Measurements from ENCODE around the gene FOXO3. TPM values are rescaled to one million over a fixed set of nuclear protein-coding genes. Genes with fewer than 3 reads are reported as not detected.

The FOXO3 gene
- total and polyA plus RNA-seq, 7 donors = 20.6 to 160 (median 76.5) TPM

DNA sequence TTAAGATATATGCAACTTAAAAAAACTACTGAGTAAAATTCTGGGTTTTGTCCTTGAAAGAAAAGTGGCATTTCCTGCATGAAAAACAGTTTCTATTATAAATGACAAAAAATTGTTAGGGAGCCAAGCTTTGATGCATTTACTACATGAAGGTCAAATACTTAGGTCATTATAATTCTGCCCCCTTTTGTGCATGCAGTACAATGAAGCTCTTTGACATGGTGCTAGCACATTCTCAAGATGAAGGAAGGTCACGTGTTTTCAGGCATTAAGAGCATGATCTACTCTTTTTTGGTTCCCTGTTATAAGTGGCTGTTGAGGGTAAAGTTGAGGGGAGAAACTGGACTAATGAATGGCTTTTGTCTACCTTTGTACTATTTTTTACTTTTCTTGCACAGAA is 72.7 kb downstream of the FOXO3 start:
- 51 to 76% (median 75%) methylated on average over 1 of the region's 1 CpG for WGBS, 3 donors
- no peak for ATAC-seq
- no peak for DNase-seq
- H3K27me3 ChIP-seq (ENCODE audit: insufficient read depth in 3 of 3, low read length in 2 of 3) = no peaks in the 10 kb centered on the region
- no peaks in the 10 kb centered on the region for H3K36me3 ChIP-seq (ENCODE audit: insufficient read depth in 1 of 2, low read depth in 1 of 2)
- H3K9me3 ChIP-seq = no peaks in the 10 kb centered on the region
- intact Hi-C loops (cut with DNase I) = no loop called here
- no peak overlapping the region for H3K4me3 ChIP-seq
- TF ChIP-seq, protein P1, sequence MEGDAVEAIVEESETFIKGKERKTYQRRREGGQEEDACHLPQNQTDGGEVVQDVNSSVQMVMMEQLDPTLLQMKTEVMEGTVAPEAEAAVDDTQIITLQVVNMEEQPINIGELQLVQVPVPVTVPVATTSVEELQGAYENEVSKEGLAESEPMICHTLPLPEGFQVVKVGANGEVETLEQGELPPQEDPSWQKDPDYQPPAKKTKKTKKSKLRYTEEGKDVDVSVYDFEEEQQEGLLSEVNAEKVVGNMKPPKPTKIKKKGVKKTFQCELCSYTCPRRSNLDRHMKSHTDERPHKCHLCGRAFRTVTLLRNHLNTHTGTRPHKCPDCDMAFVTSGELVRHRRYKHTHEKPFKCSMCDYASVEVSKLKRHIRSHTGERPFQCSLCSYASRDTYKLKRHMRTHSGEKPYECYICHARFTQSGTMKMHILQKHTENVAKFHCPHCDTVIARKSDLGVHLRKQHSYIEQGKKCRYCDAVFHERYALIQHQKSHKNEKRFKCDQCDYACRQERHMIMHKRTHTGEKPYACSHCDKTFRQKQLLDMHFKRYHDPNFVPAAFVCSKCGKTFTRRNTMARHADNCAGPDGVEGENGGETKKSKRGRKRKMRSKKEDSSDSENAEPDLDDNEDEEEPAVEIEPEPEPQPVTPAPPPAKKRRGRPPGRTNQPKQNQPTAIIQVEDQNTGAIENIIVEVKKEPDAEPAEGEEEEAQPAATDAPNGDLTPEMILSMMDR (IDR thresholded peaks at IDR 0.05) = no peak
- peaks cover 83% of the 10 kb centered on the region for H3K4me1 ChIP-seq
- H3K27ac ChIP-seq = peak overlapping the region; percentile 62

DNA sequence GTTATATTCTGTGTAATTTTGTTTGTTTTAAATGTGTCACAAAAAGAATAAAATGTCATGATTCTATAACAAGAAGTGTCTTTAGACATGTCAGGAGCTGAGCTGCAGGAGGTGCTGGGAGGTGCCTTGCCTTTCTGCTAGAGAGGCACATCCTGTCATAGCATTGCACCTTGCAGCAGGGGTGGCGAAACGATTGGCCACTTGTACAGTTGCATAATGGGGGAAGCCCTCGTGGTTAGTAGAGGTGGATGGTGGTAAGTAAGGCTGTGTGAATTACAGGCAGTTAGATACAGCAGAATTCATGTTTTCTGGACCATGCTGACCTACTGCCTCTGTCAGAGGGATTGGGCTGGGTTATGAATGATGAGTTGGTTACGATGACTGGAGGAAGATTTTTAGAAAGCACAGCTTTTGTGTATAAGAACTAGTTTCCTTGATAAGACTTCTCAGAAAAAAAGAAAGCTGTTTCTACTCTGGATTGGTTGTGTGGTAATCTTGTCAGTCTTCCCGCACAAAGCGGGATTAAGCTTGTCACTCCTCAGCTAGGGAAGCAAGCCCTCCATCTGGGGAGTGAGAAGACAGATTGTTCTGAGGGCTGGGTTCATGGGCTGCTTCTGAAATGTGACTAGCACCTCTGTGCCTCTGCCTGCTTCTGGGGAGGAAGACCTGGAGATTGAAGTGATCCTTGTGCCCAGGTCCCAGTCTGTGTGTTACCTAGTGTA is 74.9 kb downstream of the FOXO3 start:
- ATAC-seq (peak; percentile 37 to 60 (median 40)), DNase-seq (no peak)
- no peaks in the 10 kb centered on the region for H3K36me3 ChIP-seq (ENCODE audit: insufficient read depth in 1 of 2, low read depth in 1 of 2)
- H3K4me1 ChIP-seq = peaks cover 75% of the 10 kb centered on the region
- no peaks in the 10 kb centered on the region for H3K9me3 ChIP-seq
- intact Hi-C loops (cut with DNase I) = no loop called here
- peak overlapping the region; percentile 1 for H3K27ac ChIP-seq
- no peaks in the 10 kb centered on the region for H3K27me3 ChIP-seq (ENCODE audit: insufficient read depth in 3 of 3, low read length in 2 of 3)
- WGBS, 3 donors = 67 to 71% (median 69%) methylated on average over 6 of the region's 6 CpGs
- TF ChIP-seq, protein P1 (IDR thresholded peaks at IDR 0.05) = no peak
- no peak overlapping the region for H3K4me3 ChIP-seq

DNA sequence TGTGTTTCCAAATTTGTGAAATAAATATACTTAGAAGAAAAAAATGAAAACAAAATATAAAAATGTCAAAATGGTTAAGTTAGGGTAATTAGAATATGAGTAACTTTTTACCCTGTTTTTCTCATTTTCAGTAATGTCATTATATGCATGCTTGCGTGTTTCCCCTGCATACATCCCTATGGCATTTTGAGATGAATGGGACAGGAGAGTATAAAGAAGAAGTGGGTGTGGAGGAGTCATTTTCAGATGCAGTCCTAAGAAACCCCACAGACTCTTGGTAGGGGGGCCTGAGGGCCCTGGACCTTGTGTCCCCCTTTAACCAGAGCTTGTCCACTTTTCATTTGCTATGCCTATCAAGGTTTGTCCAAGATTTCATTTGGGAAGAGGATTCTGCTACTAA is 77.2 kb downstream of the FOXO3 start:
- Histone ChIP-seq H3K27ac (peak overlapping the region; percentile 37), H3K36me3 (ENCODE audit: insufficient read depth in 1 of 2, low read depth in 1 of 2) (no peaks in the 10 kb centered on the region), H3K4me3 (no peak overlapping the region), H3K9me3 (no peaks in the 10 kb centered on the region), H3K27me3 (ENCODE audit: insufficient read depth in 3 of 3, low read length in 2 of 3) (no peaks in the 10 kb centered on the region), H3K4me1 (peaks cover 73% of the 10 kb centered on the region)
- intact Hi-C loops (cut with DNase I) = no loop called here
- WGBS, 3 donors = 97 to 100% (median 98%) methylated on average over 1 of the region's 1 CpG
- DNase-seq (no peak), ATAC-seq (no peak)
- TF ChIP-seq, protein P1 (IDR thresholded peaks at IDR 0.05) = no peak

DNA sequence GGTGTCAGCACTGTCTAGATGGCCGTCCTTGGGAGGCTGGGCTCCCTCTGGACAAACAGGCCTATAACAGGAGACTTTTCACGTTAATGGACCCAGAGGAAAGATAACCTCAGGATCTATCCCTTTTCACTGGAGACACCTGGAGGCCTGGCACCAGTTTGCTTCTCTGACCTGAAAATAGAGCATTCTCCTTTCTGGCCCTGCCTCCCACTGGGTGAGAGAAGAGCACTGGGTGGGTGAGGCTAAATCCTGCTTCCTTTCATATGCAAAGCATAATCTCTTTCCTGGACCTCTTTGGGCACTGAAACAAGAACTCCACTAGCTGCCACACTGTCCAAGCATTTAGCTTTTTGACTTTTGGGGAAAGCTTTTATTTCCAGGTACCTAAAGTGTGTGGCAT is 78.3 kb downstream of the FOXO3 start:
- no peaks in the 10 kb centered on the region for H3K36me3 ChIP-seq (ENCODE audit: insufficient read depth in 1 of 2, low read depth in 1 of 2)
- no peaks in the 10 kb centered on the region for H3K9me3 ChIP-seq
- peaks cover 67% of the 10 kb centered on the region for H3K4me1 ChIP-seq
- H3K27me3 ChIP-seq (ENCODE audit: insufficient read depth in 3 of 3, low read length in 2 of 3) = no peaks in the 10 kb centered on the region
- ATAC-seq (peak in 2 of 4 donors; percentile 26 to 29), DNase-seq (no peak)
- TF ChIP-seq, protein P1 (IDR thresholded peaks at IDR 0.05) = no peak
- H3K4me3 ChIP-seq = no peak overlapping the region
- peak overlapping the region; percentile 43 for H3K27ac ChIP-seq
- 45 to 79% (median 58%) methylated on average over 2 of the region's 2 CpGs for WGBS, 3 donors
- intact Hi-C loops (cut with DNase I) = no loop called here

DNA sequence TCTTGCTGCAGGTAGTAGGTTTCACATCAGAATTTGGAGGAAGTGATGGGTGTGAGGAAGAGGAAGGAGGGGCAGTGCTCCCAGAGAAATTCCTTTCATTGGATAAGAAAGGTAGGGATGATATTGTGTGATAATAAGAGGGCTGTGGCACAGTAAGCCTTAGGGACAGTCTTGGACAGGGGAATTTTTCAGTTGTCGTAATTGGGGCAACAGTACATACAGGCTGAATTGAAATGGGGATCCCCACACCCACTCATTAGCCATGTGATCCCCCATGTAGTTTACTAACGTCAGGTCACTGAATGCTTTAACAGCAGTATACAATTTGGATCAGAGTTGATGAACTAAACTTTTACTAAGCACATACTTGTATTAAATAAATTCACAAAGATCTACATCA is 79.4 kb downstream of the FOXO3 start:
- no peak for ATAC-seq
- intact Hi-C loops (cut with DNase I) = no loop called here
- Histone ChIP-seq H3K4me3 (no peak overlapping the region), H3K9me3 (no peaks in the 10 kb centered on the region), H3K4me1 (peaks cover 75% of the 10 kb centered on the region), H3K36me3 (ENCODE audit: insufficient read depth in 1 of 2, low read depth in 1 of 2) (no peaks in the 10 kb centered on the region), H3K27me3 (ENCODE audit: insufficient read depth in 3 of 3, low read length in 2 of 3) (no peaks in the 10 kb centered on the region), H3K27ac (no peak overlapping the region)
- TF ChIP-seq, protein P1 (IDR thresholded peaks at IDR 0.05) = no peak
- DNase-seq = no peak
- WGBS, 3 donors = 60 to 78% (median 67%) methylated on average over 2 of the region's 2 CpGs

Measured in psoas muscle (tissue), 8 donors.